SJSA1 (cell line): Measurements from ENCODE around the gene PCK2. TPM values are rescaled to one million over a fixed set of nuclear protein-coding genes. Genes with fewer than 3 reads are reported as not detected.

Source experiments
- DNase-seq, 2 experiments: peaks; one replicate each; pipeline ENCODE4 v3.0.0-alpha.2; 2015 to 2020; ENCODE audit warnings: low spot score in 2 of 2, low read depth in 1 of 2
- H3K27ac ChIP-seq: fragments of 250-450 bp; sonication (Bioruptor Pico); 2 replicates; pipeline ENCODE4 v1.5.1; 2020; ENCODE audit warnings: mild to moderate bottlenecking, moderate library complexity
- H3K27me3 ChIP-seq: fragments of 250-450 bp; sonication (Bioruptor Pico); replicated peaks from 2 replicates; pipeline ENCODE4 v1.5.1; 2020; ENCODE audit warnings: mild to moderate bottlenecking, moderate library complexity
- H3K36me3 ChIP-seq: fragments of 250-450 bp; sonication (Bioruptor Pico); 2 replicates; pipeline ENCODE4 v1.5.1; 2020; ENCODE audit warnings: mild to moderate bottlenecking
- H3K4me1 ChIP-seq: fragments of 250-450 bp; sonication (Bioruptor Pico); replicated peaks from 2 replicates; pipeline ENCODE4 v1.6.1; 2021; ENCODE audit warnings: mild to moderate bottlenecking
- H3K4me3 ChIP-seq: fragments of 250-450 bp; sonication (Bioruptor Pico); 2 replicates; pipeline ENCODE4 v1.5.1; 2020; ENCODE audit warnings: mild to moderate bottlenecking
- H3K9me3 ChIP-seq: fragments of 250-450 bp; sonication (Bioruptor Pico); replicated peaks from 2 replicates; pipeline ENCODE4 v1.5.1; 2020; ENCODE audit warnings: mild to moderate bottlenecking
- total RNA-seq: library from RNA; depleted of rRNA; stranded (reverse); fragments of >200 nt; shearing (Covaris generic); gene quantifications from 2 replicates; pipeline ENCODE4 v1.2.3, GENCODE V29; 2014

Gene PCK2
- total RNA-seq, 1 experiment from 2014 or later = 5.3 TPM

- DNase-seq = no peak
Measured at GRCh38 chr14:24057271-24057670, 36.8 kb upstream of the PCK2 start.

GRCh38 chr14:24057867-24058259, 36.2 kb upstream of the PCK2 start:
- DNase-seq = no peak
- Histone ChIP-seq H3K9me3 (no peaks in the 10 kb centered on the region), H3K27ac (no peak overlapping the region)

More at GRCh38 chr14:24057271-24057670, 36.8 kb upstream of the PCK2 start:
- no peak overlapping the region for H3K27ac ChIP-seq
- no peaks in the 10 kb centered on the region for H3K36me3 ChIP-seq
- H3K27me3 ChIP-seq = peaks cover 6% of the 10 kb centered on the region
- H3K9me3 ChIP-seq = 0 out of 2 replicates have a peak, but pooled peaks cover under 1% of the 10 kb centered on the region
- H3K4me1 ChIP-seq = peaks cover 3% of the 10 kb centered on the region
- H3K4me3 ChIP-seq = no peak overlapping the region

DNA sequence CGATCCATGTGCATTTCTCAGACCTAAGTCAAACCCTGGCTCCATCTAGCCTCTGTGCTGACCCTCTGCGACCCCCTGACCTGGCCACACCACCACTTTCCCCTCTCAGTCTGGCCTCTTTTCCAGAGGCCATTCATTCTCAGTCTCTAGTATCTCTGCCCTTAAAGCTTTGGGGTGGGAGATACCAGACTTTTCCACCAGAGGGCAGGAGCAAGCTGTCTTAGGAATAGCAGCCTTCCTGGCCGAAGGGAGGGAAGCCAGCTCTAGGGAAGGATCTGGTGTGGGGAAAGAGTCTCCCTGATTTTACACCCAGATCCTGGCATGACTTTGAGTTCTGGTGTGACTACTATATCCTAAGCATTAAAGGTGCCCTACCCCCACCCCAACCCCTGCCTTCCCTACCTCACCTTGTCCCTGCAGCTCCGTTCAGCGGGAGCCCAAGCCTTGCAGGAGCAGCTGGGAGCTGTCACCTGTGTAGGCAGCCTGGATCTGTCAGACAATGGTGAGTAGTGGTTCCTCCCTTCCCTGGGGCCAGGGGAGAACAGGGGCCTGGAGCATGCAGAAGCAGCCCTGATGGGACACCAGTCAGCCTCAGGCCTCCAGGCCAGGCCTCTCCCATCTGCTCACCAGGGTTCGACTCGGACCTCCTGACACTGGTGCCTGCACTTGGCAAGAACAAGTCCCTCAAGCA, 35.7 kb upstream of the PCK2 start:
- H3K27ac ChIP-seq = no peak overlapping the region
- no peaks in the 10 kb centered on the region; the same call in 1 of the 2 replicates for H3K27me3 ChIP-seq
- no peaks in the 10 kb centered on the region for H3K4me1 ChIP-seq
- DNase-seq = peak; percentile 67 to 75
- no peaks in the 10 kb centered on the region for H3K36me3 ChIP-seq
- no peak overlapping the region for H3K4me3 ChIP-seq
- no peaks in the 10 kb centered on the region for H3K9me3 ChIP-seq

More at GRCh38 chr14:24057867-24058259, 36.2 kb upstream of the PCK2 start:
- Histone ChIP-seq H3K4me3 (no peak overlapping the region), H3K4me1 (no peaks in the 10 kb centered on the region), H3K36me3 (no peaks in the 10 kb centered on the region), H3K27me3 (peaks cover under 1% of the 10 kb centered on the region)

- Histone ChIP-seq H3K4me1 (no peaks in the 10 kb centered on the region), H3K27me3 (no peaks in the 10 kb centered on the region), H3K9me3 (no peaks in the 10 kb centered on the region), H3K4me3 (no peak overlapping the region), H3K27ac (no peak overlapping the region), H3K36me3 (no peaks in the 10 kb centered on the region)
- DNase-seq = no peak
Measured at GRCh38 chr14:24058951-24059475, 35.1 kb upstream of the PCK2 start.

GRCh38 chr14:24059841-24060388, 34.2 kb upstream of the PCK2 start:
- no peak overlapping the region for H3K27ac ChIP-seq
- H3K9me3 ChIP-seq = no peaks in the 10 kb centered on the region
- DNase-seq = no peak
- no peaks in the 10 kb centered on the region for H3K27me3 ChIP-seq
- H3K36me3 ChIP-seq = no peaks in the 10 kb centered on the region
- no peaks in the 10 kb centered on the region for H3K4me1 ChIP-seq
- no peak overlapping the region for H3K4me3 ChIP-seq

- DNase-seq = no peak
- no peaks in the 10 kb centered on the region for H3K36me3 ChIP-seq
- no peak overlapping the region for H3K4me3 ChIP-seq
- H3K9me3 ChIP-seq = no peaks in the 10 kb centered on the region
- no peaks in the 10 kb centered on the region for H3K27me3 ChIP-seq
- no peak overlapping the region for H3K27ac ChIP-seq
- no peaks in the 10 kb centered on the region for H3K4me1 ChIP-seq
Measured at GRCh38 chr14:24060443-24060842, 33.7 kb upstream of the PCK2 start.

DNA sequence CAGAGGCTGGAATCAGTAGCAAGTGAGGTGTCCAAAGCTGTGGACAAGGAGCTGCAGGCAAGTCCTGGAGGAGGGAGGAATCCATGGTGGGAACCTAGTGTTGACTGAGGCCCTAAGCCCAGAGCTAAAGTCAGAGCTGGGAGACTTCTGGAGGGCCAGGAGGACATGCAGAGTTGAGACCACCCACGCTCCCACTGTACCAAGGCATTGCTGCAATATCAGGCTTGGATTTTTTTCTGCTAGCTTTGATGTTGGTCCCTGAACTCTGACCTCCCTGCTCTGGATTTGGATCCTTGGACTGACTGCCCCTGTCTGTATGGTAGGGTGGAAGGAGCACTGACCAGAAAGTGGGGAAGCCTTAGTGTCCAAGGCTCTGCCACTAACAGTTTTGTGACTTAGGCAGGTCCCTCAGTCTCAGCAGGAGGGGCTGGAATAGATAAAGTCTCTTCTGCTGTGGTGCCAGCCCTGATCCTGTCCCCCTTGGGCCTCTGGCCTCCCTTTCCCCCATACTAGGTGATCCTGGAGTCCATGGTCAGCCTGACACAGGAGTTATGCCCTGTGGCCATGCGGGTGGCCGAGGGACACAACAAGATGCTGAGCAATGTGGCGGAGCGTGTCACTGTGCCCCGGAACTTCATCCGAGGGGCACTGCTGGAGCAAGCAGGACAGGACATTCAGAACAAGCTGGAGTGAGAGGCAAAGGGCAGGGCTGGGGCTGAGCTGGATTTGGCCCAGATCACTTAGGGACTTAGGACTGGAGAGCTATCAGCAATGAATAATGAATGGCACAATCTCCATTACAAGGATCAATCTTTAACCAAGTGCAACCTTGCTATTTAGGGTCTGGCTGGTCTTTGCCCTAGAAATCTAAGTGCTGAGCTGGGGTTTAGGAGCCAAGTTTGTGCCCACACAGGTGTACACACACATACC, 32.9 kb upstream of the PCK2 start:
- no peaks in the 10 kb centered on the region for H3K27me3 ChIP-seq
- no peaks in the 10 kb centered on the region for H3K9me3 ChIP-seq
- H3K4me3 ChIP-seq = no peak overlapping the region

GRCh38 chr14:24062216-24062980, 31.7 kb upstream of the PCK2 start:
- H3K27ac ChIP-seq = no peak overlapping the region
- H3K4me1 ChIP-seq = no peaks in the 10 kb centered on the region
- H3K4me3 ChIP-seq = no peak overlapping the region
- no peaks in the 10 kb centered on the region for H3K9me3 ChIP-seq
- no peak for DNase-seq
- no peaks in the 10 kb centered on the region for H3K36me3 ChIP-seq
- no peaks in the 10 kb centered on the region for H3K27me3 ChIP-seq

More for the DNA sequence above, 32.9 kb upstream of the PCK2 start:
- Histone ChIP-seq H3K27ac (no peak overlapping the region), H3K4me1 (no peaks in the 10 kb centered on the region), H3K36me3 (no peaks in the 10 kb centered on the region)
- DNase-seq = no peak

DNA sequence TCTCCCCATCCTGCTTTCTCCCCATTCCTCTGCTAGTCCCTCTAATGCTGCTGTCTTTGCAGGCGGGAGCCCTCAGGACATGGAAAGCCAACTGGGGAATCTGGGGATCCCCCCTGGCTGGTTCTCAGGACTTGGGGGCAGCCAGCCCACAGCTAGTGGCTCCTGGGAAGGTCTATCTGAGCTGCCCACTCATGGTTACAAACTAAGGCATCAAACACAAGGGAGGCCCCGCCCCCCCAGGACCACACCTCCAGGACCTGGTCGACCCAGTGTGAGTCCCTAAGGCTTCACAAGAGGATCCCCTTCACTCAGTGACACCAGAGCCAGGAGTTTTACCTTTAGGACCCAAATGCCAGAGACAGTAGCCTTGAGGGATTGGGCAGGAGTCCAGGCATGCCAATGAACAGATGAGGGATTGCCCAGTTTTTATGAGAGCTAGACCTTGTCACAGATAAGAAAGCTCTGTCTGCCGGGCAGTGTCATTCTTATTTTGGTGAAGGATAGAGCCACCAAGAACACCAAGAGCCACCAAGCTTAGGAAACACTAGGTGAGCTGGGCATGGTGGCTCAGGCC, 30.8 kb upstream of the PCK2 start:
- no peak overlapping the region for H3K4me3 ChIP-seq
- DNase-seq = no peak
- no peaks in the 10 kb centered on the region for H3K4me1 ChIP-seq
- no peak overlapping the region for H3K27ac ChIP-seq
- no peaks in the 10 kb centered on the region for H3K36me3 ChIP-seq
- peaks cover 5% of the 10 kb centered on the region; the same call in 1 of the 2 replicates for H3K27me3 ChIP-seq
- H3K9me3 ChIP-seq = no peaks in the 10 kb centered on the region

DNA sequence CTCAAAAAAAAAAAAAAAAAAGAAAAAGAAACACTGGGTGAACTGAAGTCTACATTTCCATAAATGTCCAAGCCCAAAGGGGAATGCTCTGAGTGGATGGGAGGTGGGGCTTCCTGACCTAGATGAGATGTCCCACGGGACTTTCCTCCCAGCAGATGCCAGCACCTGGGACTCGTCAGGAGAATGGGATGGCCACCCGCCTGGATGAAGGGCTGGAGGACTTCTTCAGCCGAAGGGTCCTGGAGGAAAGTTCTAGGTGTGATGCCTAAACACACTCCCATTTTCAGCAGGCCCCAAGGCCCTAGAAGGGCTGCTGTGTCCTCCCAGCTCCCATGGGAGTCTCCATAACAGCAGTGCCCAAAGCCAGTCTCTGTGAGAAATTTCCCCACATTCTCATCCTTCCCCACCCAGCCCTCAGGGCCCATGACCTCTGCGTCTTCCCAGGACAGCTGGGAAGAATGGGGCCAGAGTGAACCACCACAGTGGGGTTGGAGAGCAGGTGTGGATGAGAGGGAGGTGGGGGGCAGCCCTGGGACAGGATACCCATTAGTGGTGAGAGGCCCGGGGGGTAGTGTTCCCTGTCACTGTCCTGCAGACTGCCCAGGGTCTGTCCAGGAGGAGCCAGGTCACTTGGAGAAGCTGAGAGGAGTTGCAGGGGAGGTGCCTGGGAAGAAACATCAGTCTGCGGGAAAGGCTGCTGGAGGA, 29.9 kb upstream of the PCK2 start:
- Histone ChIP-seq H3K9me3 (no peaks in the 10 kb centered on the region), H3K27me3 (peaks cover 5% of the 10 kb centered on the region; the same call in 1 of the 2 replicates), H3K27ac (no peak overlapping the region), H3K4me3 (no peak overlapping the region), H3K36me3 (no peaks in the 10 kb centered on the region), H3K4me1 (no peaks in the 10 kb centered on the region)
- DNase-seq = no peak

- no peaks in the 10 kb centered on the region for H3K4me1 ChIP-seq
- no peak for DNase-seq
- H3K36me3 ChIP-seq = no peaks in the 10 kb centered on the region
- H3K27ac ChIP-seq = no peak overlapping the region
- no peak overlapping the region for H3K4me3 ChIP-seq
- H3K9me3 ChIP-seq = no peaks in the 10 kb centered on the region
- H3K27me3 ChIP-seq = peaks cover 8% of the 10 kb centered on the region; the same call in 1 of the 2 replicates
Measured at GRCh38 chr14:24064856-24065255, 29.3 kb upstream of the PCK2 start.

GRCh38 chr14:24065408-24065807, 28.7 kb upstream of the PCK2 start:
- H3K27ac ChIP-seq = no peak overlapping the region
- H3K4me3 ChIP-seq = no peak overlapping the region
- no peaks in the 10 kb centered on the region for H3K4me1 ChIP-seq
- no peak for DNase-seq
- H3K36me3 ChIP-seq = no peaks in the 10 kb centered on the region
- H3K9me3 ChIP-seq = no peaks in the 10 kb centered on the region
- H3K27me3 ChIP-seq = peaks cover 10% of the 10 kb centered on the region; the same call in 1 of the 2 replicates
